A673 (cell line): ENCODE results near the gene TMEM50A.
"Not testable (repeated sequence)": the region's sequence is repeated elsewhere in the genome, so short reads cannot be mapped to it uniquely, and the experiment has no call there.

Experiments
- EZH2 ChIP-seq: fragments of 200-600 bp; sonication (generic); IDR thresholded peaks from 2 replicates; pipeline ENCODE4 v1.6.1; 2017; ENCODE audit warnings: borderline replicate concordance, low read depth, mild to moderate bottlenecking, mixed read lengths, antibody characterized with exemption, low read length; ENCODE audit not compliant: poor library complexity, severe bottlenecking
- TF ChIP-seq, protein P1 (sequence below): fragments of 300-800, 200-600 bp; sonication (generic); conservative IDR thresholded peaks from 2 replicates; pipeline ENCODE4 v1.5.1; 2017; ENCODE audit warnings: low read depth, mild to moderate bottlenecking, antibody characterized with exemption, low read length, moderate library complexity, mixed read lengths

DNA sequence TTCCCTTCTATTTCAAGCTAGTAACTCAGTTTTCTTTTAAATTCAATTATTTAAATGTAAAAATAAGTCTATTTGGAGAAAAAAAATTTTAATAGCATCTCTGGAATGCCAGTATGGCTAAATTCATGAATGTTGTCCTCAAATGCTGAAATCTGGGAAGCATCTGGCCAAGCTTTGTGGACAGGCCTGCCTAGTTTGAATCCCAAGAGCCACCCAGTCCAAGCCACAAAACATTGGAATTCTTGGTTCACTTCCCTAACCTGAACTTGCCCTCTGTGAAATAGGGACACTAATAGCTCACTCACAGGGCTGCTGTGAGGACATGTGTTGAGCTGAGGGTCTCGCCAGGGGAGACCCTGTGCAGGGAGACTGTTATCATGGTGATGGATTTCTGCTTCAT is 28.6 kb upstream of the TMEM50A start:
- TF ChIP-seq, protein P1, sequence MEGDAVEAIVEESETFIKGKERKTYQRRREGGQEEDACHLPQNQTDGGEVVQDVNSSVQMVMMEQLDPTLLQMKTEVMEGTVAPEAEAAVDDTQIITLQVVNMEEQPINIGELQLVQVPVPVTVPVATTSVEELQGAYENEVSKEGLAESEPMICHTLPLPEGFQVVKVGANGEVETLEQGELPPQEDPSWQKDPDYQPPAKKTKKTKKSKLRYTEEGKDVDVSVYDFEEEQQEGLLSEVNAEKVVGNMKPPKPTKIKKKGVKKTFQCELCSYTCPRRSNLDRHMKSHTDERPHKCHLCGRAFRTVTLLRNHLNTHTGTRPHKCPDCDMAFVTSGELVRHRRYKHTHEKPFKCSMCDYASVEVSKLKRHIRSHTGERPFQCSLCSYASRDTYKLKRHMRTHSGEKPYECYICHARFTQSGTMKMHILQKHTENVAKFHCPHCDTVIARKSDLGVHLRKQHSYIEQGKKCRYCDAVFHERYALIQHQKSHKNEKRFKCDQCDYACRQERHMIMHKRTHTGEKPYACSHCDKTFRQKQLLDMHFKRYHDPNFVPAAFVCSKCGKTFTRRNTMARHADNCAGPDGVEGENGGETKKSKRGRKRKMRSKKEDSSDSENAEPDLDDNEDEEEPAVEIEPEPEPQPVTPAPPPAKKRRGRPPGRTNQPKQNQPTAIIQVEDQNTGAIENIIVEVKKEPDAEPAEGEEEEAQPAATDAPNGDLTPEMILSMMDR = not testable (repeated sequence)
- TF ChIP-seq EZH2 = not testable (repeated sequence)
